Keratinocyte (primary cell): ENCODE results near the gene PLK5.

Experiments used
- CTCF ChIP-seq, 3 experiments: IDR thresholded peaks in 1 of 3; conservative IDR thresholded peaks in 1 of 3; optimal IDR thresholded peaks in 1 of 3; 2 replicates in 2 of 3; 3 replicates in 1 of 3; pipeline versions ENCODE3 to v1.5.1; 2011; ENCODE audit warnings: low read length in 3 of 3, mild to moderate bottlenecking in 3 of 3, moderate library complexity in 2 of 3, control low read depth in 1 of 3, inconsistent platforms in 1 of 3; ENCODE audit not compliant: insufficient read depth in 2 of 3; ENCODE audit errors: extremely low read depth in 1 of 3
- EZH2 ChIP-seq: IDR thresholded peaks from one replicate; pipeline ENCODE4 v1.6.1; 2012; ENCODE audit warnings: inconsistent platforms, mild to moderate bottlenecking, low read length, moderate library complexity

DNA sequence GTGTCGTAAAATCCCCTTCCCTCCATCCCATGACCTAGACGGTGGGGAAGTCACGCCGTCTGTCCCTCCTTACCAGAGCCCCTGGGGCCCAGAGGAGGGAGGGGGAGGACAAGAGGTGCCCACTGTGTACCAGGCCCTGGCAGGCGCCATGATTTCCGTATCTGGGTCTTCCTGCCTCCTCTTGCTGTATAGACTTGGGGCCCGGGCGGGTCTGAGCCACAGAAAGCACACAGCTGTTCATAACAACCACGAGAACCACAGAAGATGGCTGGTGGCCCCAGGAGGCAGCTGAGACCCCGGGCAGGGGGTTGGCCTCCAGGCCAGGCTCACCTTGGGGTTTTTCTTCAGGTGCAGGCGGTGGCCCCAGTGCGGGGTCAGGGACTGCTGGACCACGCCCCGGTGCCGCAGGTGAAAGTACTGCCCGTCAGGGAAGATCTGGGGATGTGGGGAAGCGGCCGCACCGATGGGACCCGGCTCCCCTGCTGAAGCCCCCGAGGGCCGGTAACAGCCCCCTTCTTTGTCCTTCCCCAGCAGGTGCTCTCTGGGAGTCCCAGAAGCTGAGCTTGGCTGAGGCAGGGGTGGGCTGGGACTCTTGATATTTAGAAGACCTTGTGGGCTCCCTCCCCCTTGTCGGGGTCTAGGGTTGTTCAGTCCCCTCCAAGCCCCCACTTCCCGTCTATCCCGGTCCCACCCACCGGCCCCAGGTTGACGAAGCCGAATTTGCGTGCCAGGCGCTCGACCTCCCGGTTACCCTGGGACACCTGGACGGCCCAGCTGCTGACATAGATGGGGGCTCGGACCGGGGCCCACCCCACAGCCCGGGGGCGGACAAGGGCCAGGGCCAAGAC is 34.2 kb upstream of the PLK5 start:
- TF ChIP-seq CTCF (optimal IDR thresholded peaks at IDR 0.05 in 1 of 3, IDR thresholded peaks at IDR 0.05 in 1 of 3, conservative IDR thresholded peaks at IDR 0.05 in 1 of 3; ENCODE audit: extremely low read depth in 1 of 3, insufficient read depth in 2 of 3, low read length in 3 of 3), result no peak
- TF ChIP-seq EZH2, result no peak
